AG04450 (cell line): ENCODE results near the gene OSBPL3. TPM values are rescaled to one million over a fixed set of nuclear protein-coding genes. Genes with fewer than 3 reads are reported as not detected.
A peak's percentile ranks its signal among the peaks of the same experiment; 100 is the strongest.

Experiments
- CTCF ChIA-PET: fragments of 300-600, 350-600 bp; formaldehyde crosslinking; extraction: SDS; loops from one replicate; lab custom pipeline; 2022; ENCODE audit warnings: antibody characterized with exemption, inconsistent platforms; lab: Charles Lee
- POLR2A ChIA-PET: fragments of 350-600 bp; formaldehyde crosslinking; extraction: SDS; loops from one replicate; lab custom pipeline; 2021; ENCODE audit warnings: antibody characterized with exemption, inconsistent platforms; lab: Yijun Ruan, JAX
- DNase-seq: peaks from one replicate; pipeline ENCODE4 v3.0.0-alpha.2; 2011; ENCODE audit warnings: low read depth, low spot score
- H3K27ac ChIP-seq: one replicate; pipeline ENCODE4 v1.5.1; 2012; ENCODE audit warnings: low read depth, low read length, control low read depth
- H3K27me3 ChIP-seq: one replicate; pipeline ENCODE4 v1.6.0; 2012; ENCODE audit warnings: low read length; ENCODE audit not compliant: control insufficient read depth, insufficient read depth
- H3K4me3 ChIP-seq: 2 replicates; pipeline ENCODE4 v1.5.1; 2011; ENCODE audit warnings: mild to moderate bottlenecking, low read depth, low read length, control low read depth
- H3K9me3 ChIP-seq: 2 replicates; pipeline ENCODE4 v1.5.1; 2012; ENCODE audit warnings: low read length; ENCODE audit not compliant: control insufficient read depth, insufficient read depth
- CTCF ChIP-seq: IDR thresholded peaks from 2 replicates; pipeline ENCODE4 v1.5.1; 2011; ENCODE audit warnings: low read depth, low read length, control low read depth, inconsistent platforms
- polyA plus RNA-seq: library from polyadenylated mRNA; depleted of rRNA; stranded (reverse); fragments of >200 nt; gene quantifications from 2 replicates; pipeline ENCODE4 v1.2.3, GENCODE V29; 2011

OSBPL3 gene
- polyA plus RNA-seq, 1 experiment = 37.8 TPM

GRCh38 chr7:24894429-24895221, 85.4 kb downstream of the OSBPL3 start:
- DNase-seq = no peak
- CTCF ChIA-PET = interaction anchor here (0.7 to 3.6 kb wide), 11 partner anchors 9 to 204 kb away, joined by 3 to 25 read pairs (median 4); no protein-coding TSS in a partner anchor
- Histone ChIP-seq H3K4me3 (no peak overlapping the region), H3K9me3 (no peaks in the 10 kb centered on the region), H3K27me3 (no peaks in the 10 kb centered on the region), H3K27ac (no peak overlapping the region)
- POLR2A ChIA-PET = interaction anchor here (0.7 to 1.1 kb wide), 2 partner anchors 12 to 195 kb away, joined by 3 read pairs; no protein-coding TSS in a partner anchor
- peak; percentile 60 for TF ChIP-seq CTCF

- no peaks in the 10 kb centered on the region for H3K9me3 ChIP-seq
- CTCF ChIA-PET = interaction anchor here (0.9 to 3.6 kb wide), 2 partner anchors 202 to 207 kb away, joined by 3 to 25 read pairs; no protein-coding TSS in a partner anchor
- no peak overlapping the region for H3K27ac ChIP-seq
- TF ChIP-seq CTCF = no peak
- H3K27me3 ChIP-seq = no peaks in the 10 kb centered on the region
- DNase-seq = no peak
- POLR2A ChIA-PET = no interaction called here
- no peak overlapping the region for H3K4me3 ChIP-seq
Observed at GRCh38 chr7:24891311-24891735, 88.7 kb downstream of the OSBPL3 start.

GRCh38 chr7:24889611-24890010, 90.4 kb downstream of the OSBPL3 start:
- ChIA-PET POLR2A (no interaction called here), CTCF (interaction anchor here (1.9 kb wide), 1 partner anchor 9 kb away, joined by 8 read pairs; no protein-coding TSS in a partner anchor)
- H3K27me3 ChIP-seq = no peaks in the 10 kb centered on the region
- H3K9me3 ChIP-seq = no peaks in the 10 kb centered on the region
- no peak overlapping the region for H3K27ac ChIP-seq
- no peak for DNase-seq
- H3K4me3 ChIP-seq = no peak overlapping the region
- no peak for TF ChIP-seq CTCF

- Histone ChIP-seq H3K27ac (no peak overlapping the region), H3K4me3 (no peak overlapping the region), H3K9me3 (no peaks in the 10 kb centered on the region), H3K27me3 (no peaks in the 10 kb centered on the region)
- POLR2A ChIA-PET = no interaction called here
- CTCF ChIA-PET = interaction anchor here (0.7 to 1.9 kb wide), 3 partner anchors 8 to 76 kb away, joined by 3 to 10 read pairs (median 8); no protein-coding TSS in a partner anchor
- no peak for TF ChIP-seq CTCF
- no peak for DNase-seq
Observed at GRCh38 chr7:24888653-24889052, 91.3 kb downstream of the OSBPL3 start.

GRCh38 chr7:24885716-24886115, 94.3 kb downstream of the OSBPL3 start:
- CTCF ChIA-PET = interaction anchor here (1.0 to 2.6 kb wide), 3 partner anchors 9 to 186 kb away, joined by 3 to 11 read pairs (median 5); no protein-coding TSS in a partner anchor
- no peaks in the 10 kb centered on the region for H3K27me3 ChIP-seq
- TF ChIP-seq CTCF = no peak
- no peaks in the 10 kb centered on the region for H3K9me3 ChIP-seq
- no peak overlapping the region for H3K4me3 ChIP-seq
- POLR2A ChIA-PET = no interaction called here
- H3K27ac ChIP-seq = no peak overlapping the region
- DNase-seq = no peak
